ENCODE measurements around the gene STAG2. TPM values are rescaled to one million over a fixed set of nuclear protein-coding genes. Genes with fewer than 3 reads are reported as not detected.

STAG2 gene
- polyA plus RNA-seq, 1 experiment, result 15.7 TPM

DNA sequence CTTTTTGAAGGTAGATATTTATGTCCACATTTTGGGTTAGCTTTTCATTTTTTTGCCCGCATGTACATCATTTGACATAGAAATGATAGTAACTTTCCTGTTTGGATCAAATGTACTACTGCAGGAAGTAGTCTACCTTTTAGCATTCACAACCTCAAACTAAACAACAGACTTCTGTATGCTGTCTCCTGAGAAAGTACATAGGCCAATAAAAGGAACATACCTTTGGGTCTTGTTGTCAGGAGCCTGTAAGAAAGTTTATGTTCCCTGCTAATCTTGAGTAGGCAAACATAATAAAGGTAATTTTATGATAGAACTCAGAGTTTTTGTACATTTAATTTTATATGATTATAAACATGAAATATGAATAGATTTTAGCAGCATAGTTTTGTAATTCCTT, 54.2 kb downstream of the STAG2 start:
- ChIA-PET CTCF (no interaction called here), POLR2A (no interaction called here)
- no peak for TF ChIP-seq CTCF (IDR thresholded peaks at IDR 0.05; ENCODE audit: insufficient read depth, low read depth, low read length)
- no peaks in the 10 kb centered on the region for H3K36me3 ChIP-seq (ENCODE audit: control insufficient read depth, insufficient read depth, low read length)
- no peaks in the 10 kb centered on the region for H3K27me3 ChIP-seq (ENCODE audit: control insufficient read depth, insufficient read depth, low read length)
- H3K4me3 ChIP-seq (ENCODE audit: low read depth, low read length), result no peak overlapping the region
- no peak for DNase-seq (ENCODE audit: low read depth)

DNA sequence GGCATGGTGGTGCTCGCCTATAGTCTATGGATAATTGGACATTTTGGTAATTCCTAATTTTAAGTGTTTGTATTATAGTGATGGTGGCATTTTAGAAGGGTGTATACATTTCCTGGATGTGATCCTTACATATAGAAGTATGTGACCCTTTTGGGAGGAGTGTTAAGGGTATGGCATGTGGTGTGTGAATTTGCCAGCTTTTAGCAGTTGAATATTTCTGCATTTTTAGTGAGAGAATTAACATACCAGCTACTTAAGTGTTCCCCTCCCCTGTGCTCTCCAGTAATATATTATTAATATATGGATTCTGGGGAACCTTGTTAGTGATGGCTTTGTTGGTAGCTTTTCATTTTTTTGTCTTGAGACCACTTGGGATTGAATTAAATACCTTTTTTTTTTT, 55.3 kb downstream of the STAG2 start:
- Histone ChIP-seq H3K27me3 (ENCODE audit: control insufficient read depth, insufficient read depth, low read length) (no peaks in the 10 kb centered on the region), H3K36me3 (ENCODE audit: control insufficient read depth, insufficient read depth, low read length) (no peaks in the 10 kb centered on the region), H3K4me3 (ENCODE audit: low read depth, low read length) (no peak overlapping the region)
- no peak for DNase-seq (ENCODE audit: low read depth)
- CTCF ChIA-PET, result no interaction called here
- POLR2A ChIA-PET, result no interaction called here
- TF ChIP-seq CTCF (IDR thresholded peaks at IDR 0.05; ENCODE audit: insufficient read depth, low read depth, low read length), result no peak

GRCh38 chrX:124018023-124018422, 56.5 kb downstream of the STAG2 start:
- 0 out of 2 replicates have a peak, but pooled peaks have one; percentile 17 for TF ChIP-seq CTCF (IDR thresholded peaks at IDR 0.05; ENCODE audit: insufficient read depth, low read depth, low read length)
- Histone ChIP-seq H3K4me3 (ENCODE audit: low read depth, low read length) (no peak overlapping the region), H3K27me3 (ENCODE audit: control insufficient read depth, insufficient read depth, low read length) (no peaks in the 10 kb centered on the region), H3K36me3 (ENCODE audit: control insufficient read depth, insufficient read depth, low read length) (no peaks in the 10 kb centered on the region)
- ChIA-PET POLR2A (no interaction called here), CTCF (interaction anchor here (1.0 to 1.1 kb wide), 3 partner anchors 16 to 185 kb away, joined by 3 to 5 read pairs (median 5); no protein-coding TSS in a partner anchor)
- DNase-seq (ENCODE audit: low read depth), result no peak

GRCh38 chrX:124023838-124024238, 62.3 kb downstream of the STAG2 start:
- TF ChIP-seq CTCF (IDR thresholded peaks at IDR 0.05; ENCODE audit: insufficient read depth, low read depth, low read length), result no peak
- Histone ChIP-seq H3K4me3 (ENCODE audit: low read depth, low read length) (no peak overlapping the region), H3K36me3 (ENCODE audit: control insufficient read depth, insufficient read depth, low read length) (peaks cover 1% of the 10 kb centered on the region; the same call in 1 of the 2 replicates), H3K27me3 (ENCODE audit: control insufficient read depth, insufficient read depth, low read length) (no peaks in the 10 kb centered on the region)
- no peak for DNase-seq (ENCODE audit: low read depth)
- CTCF ChIA-PET, result no interaction called here
- POLR2A ChIA-PET, result interaction anchor here (1.3 kb wide), 1 partner anchor 14 kb away, joined by 5 read pairs; no protein-coding TSS in a partner anchor

- no peak for TF ChIP-seq CTCF (IDR thresholded peaks at IDR 0.05; ENCODE audit: insufficient read depth, low read depth, low read length)
These were observed 65.0 kb downstream of the STAG2 start for GRCh38 chrX:124026529-124026928.

More at GRCh38 chrX:124026529-124026928, 65.0 kb downstream of the STAG2 start:
- CTCF ChIA-PET, result no interaction called here
- POLR2A ChIA-PET, result no interaction called here
- peaks cover 1% of the 10 kb centered on the region; the same call in 1 of the 2 replicates for H3K36me3 ChIP-seq (ENCODE audit: control insufficient read depth, insufficient read depth, low read length)
- DNase-seq (ENCODE audit: low read depth), result no peak
- H3K27me3 ChIP-seq (ENCODE audit: control insufficient read depth, insufficient read depth, low read length), result no peaks in the 10 kb centered on the region
- no peak overlapping the region for H3K4me3 ChIP-seq (ENCODE audit: low read depth, low read length)
